SK-N-SH treated with all-trans-retinoic acid at 6 μM for 48 hours (cell line): ENCODE results near the gene CUEDC2.
A peak's percentile ranks its signal among the peaks of the same experiment; 100 is the strongest.

Experiments
- ATAC-seq: fragments of 200-7000 bp; cut with Tn5 transposase; 3 replicates; pipeline ENCODE4 v1.9.1; 2020; ENCODE audit warnings: mild to moderate bottlenecking, moderate library complexity
- BACH2 ChIP-seq: fragments of 250-450 bp; sonication (Bioruptor Pico); IDR thresholded peaks from 2 replicates; pipeline ENCODE4 v1.9.0; 2021; ENCODE audit warnings: mild to moderate bottlenecking, borderline replicate concordance
- CSDC2 ChIP-seq: fragments of 250-450 bp; sonication (Bioruptor Pico); IDR thresholded peaks from 2 replicates; pipeline ENCODE4 v1.5.0; 2020; ENCODE audit warnings: mild to moderate bottlenecking, moderate library complexity
- ESRRG ChIP-seq: fragments of 250-450 bp; sonication (Bioruptor Pico); IDR thresholded peaks from 2 replicates; pipeline ENCODE4 v1.6.1; 2021; ENCODE audit warnings: mild to moderate bottlenecking
- GLIS3 ChIP-seq: fragments of 250-450 bp; sonication (Bioruptor Pico); IDR thresholded peaks from 2 replicates; pipeline ENCODE4 v1.5.0; 2020; ENCODE audit warnings: mild to moderate bottlenecking, moderate library complexity
- ISL1 ChIP-seq: fragments of 250-450 bp; sonication (Bioruptor Pico); IDR thresholded peaks from 2 replicates; pipeline ENCODE4 v2.1.2; 2022; ENCODE audit warnings: mild to moderate bottlenecking, moderate library complexity
- OSR1 ChIP-seq: fragments of 250-450 bp; sonication (Bioruptor Pico); IDR thresholded peaks from 2 replicates; pipeline ENCODE4 v1.8.0; 2022; ENCODE audit warnings: moderate library complexity, mild to moderate bottlenecking, inconsistent platforms
- PPARA ChIP-seq: fragments of 250-450 bp; sonication (Bioruptor Pico); IDR thresholded peaks from 2 replicates; pipeline ENCODE4 v1.5.0; 2020; ENCODE audit warnings: mild to moderate bottlenecking, borderline replicate concordance
- RARB ChIP-seq: fragments of 250-450 bp; sonication (Bioruptor Pico); IDR thresholded peaks from 2 replicates; pipeline ENCODE4 v1.8.0; 2021; ENCODE audit warnings: mild to moderate bottlenecking, moderate library complexity
- SNAI2 ChIP-seq: fragments of 250-450 bp; sonication (Bioruptor Pico); IDR thresholded peaks from 2 replicates; pipeline ENCODE4 v1.5.0; 2020; ENCODE audit warnings: mild to moderate bottlenecking, moderate library complexity
- TCF4 ChIP-seq: fragments of 250-450 bp; sonication (Bioruptor Pico); IDR thresholded peaks from 2 replicates; pipeline ENCODE4 v1.8.0; 2021; ENCODE audit warnings: mild to moderate bottlenecking, moderate library complexity, borderline replicate concordance
- TOX ChIP-seq: fragments of 250-450 bp; sonication (Bioruptor Pico); IDR thresholded peaks from 2 replicates; pipeline ENCODE4 v1.8.0; 2021; ENCODE audit warnings: mild to moderate bottlenecking, moderate library complexity, borderline replicate concordance
- ZFP3 ChIP-seq: fragments of 250-450 bp; sonication (Bioruptor Pico); IDR thresholded peaks from 2 replicates; pipeline ENCODE4 v1.5.0; 2020; ENCODE audit warnings: mild to moderate bottlenecking, moderate library complexity
- ZFP30 ChIP-seq: fragments of 450-650 bp; formaldehyde crosslinking; IDR thresholded peaks from 2 replicates; pipeline ENCODE4 v1.5.0; 2022; ENCODE audit warnings: mild to moderate bottlenecking, moderate library complexity
- ZNF565 ChIP-seq: fragments of 450-650 bp; formaldehyde crosslinking; conservative IDR thresholded peaks from 2 replicates; pipeline ENCODE4 v1.5.0; 2020; ENCODE audit warnings: low read depth, mild to moderate bottlenecking, moderate library complexity
- ZNF8 ChIP-seq: fragments of 450-650 bp; formaldehyde crosslinking; IDR thresholded peaks from 2 replicates; pipeline ENCODE4 v1.5.0; 2020; ENCODE audit warnings: mild to moderate bottlenecking, moderate library complexity
- TF ChIP-seq, protein P1 (sequence below): fragments of 250-450 bp; sonication (Bioruptor Pico); IDR thresholded peaks from 2 replicates; pipeline ENCODE4 v1.8.0; 2020; ENCODE audit warnings: mild to moderate bottlenecking, moderate library complexity, borderline replicate concordance
- TF ChIP-seq, protein P2 (sequence below): fragments of 250-450 bp; sonication (Bioruptor Pico); IDR thresholded peaks from 2 replicates; pipeline ENCODE4 v1.5.1; 2021; ENCODE audit warnings: mild to moderate bottlenecking, moderate library complexity
- TF ChIP-seq, protein P3 (sequence below): fragments of 250-450 bp; sonication (Bioruptor Pico); IDR thresholded peaks from 2 replicates; pipeline ENCODE4 v1.5.0; 2020; ENCODE audit warnings: mild to moderate bottlenecking, moderate library complexity
- TF ChIP-seq, protein P4 (sequence below): fragments of 250-450 bp; sonication (Bioruptor Pico); IDR thresholded peaks from 2 replicates; pipeline ENCODE4 v1.5.1; 2020; ENCODE audit warnings: low read depth, mild to moderate bottlenecking, moderate library complexity
- TF ChIP-seq, protein P5 (sequence below): fragments of 250-450 bp; sonication (Bioruptor Pico); IDR thresholded peaks from 2 replicates; pipeline ENCODE4 v1.8.0; 2021; ENCODE audit warnings: low read depth, mild to moderate bottlenecking, moderate library complexity, borderline replicate concordance

CUEDC2 gene

DNA sequence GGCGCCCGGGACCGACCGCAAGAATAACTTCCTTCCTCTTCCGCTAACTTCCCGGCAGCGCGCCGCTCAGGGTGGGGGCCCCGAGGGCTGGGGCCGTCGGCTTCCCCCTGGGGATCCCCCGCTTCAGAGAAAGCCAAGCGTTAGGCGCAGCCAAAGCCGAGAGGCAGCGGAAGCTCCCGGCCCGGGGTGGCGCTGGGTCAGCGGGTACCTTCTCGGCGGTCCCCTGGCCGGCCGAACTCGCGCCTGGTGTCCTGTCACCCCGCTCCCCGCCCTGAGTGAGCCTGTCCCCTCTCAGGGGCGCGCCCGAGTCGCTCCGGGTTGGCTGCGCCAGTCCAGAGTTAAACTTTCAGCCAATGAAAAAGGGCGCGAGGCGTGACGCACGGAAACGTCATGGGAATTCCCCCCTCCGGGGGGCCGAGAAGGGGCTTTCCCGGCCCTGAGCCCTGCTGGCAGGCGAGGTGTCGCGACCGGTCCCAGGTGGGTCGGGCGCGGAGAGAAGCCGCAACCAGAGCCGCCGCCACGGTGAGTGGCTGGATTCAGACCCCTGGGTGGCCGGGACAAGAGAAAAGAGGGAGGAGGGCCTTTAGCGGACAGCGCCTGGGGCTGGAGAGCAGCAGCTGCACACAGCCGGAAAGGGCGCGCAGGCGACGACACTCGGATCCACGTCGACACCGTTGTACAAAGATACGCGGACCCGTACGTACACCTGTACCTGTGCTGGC, 38.1 kb downstream of the CUEDC2 start:
- peak; percentile 90 for ATAC-seq
- no peak for TF ChIP-seq TCF4 (CRISPR knock-in tag)
- no peak for TF ChIP-seq BACH2 (CRISPR knock-in tag)
- no peak for TF ChIP-seq ESRRG (CRISPR knock-in tag)
- no peak for TF ChIP-seq ZFP3 (CRISPR knock-in tag)
- TF ChIP-seq, protein P1, sequence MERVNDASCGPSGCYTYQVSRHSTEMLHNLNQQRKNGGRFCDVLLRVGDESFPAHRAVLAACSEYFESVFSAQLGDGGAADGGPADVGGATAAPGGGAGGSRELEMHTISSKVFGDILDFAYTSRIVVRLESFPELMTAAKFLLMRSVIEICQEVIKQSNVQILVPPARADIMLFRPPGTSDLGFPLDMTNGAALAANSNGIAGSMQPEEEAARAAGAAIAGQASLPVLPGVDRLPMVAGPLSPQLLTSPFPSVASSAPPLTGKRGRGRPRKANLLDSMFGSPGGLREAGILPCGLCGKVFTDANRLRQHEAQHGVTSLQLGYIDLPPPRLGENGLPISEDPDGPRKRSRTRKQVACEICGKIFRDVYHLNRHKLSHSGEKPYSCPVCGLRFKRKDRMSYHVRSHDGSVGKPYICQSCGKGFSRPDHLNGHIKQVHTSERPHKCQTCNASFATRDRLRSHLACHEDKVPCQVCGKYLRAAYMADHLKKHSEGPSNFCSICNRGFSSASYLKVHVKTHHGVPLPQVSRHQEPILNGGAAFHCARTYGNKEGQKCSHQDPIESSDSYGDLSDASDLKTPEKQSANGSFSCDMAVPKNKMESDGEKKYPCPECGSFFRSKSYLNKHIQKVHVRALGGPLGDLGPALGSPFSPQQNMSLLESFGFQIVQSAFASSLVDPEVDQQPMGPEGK (CRISPR knock-in tag): peak; percentile 99
- TF ChIP-seq, protein P2, sequence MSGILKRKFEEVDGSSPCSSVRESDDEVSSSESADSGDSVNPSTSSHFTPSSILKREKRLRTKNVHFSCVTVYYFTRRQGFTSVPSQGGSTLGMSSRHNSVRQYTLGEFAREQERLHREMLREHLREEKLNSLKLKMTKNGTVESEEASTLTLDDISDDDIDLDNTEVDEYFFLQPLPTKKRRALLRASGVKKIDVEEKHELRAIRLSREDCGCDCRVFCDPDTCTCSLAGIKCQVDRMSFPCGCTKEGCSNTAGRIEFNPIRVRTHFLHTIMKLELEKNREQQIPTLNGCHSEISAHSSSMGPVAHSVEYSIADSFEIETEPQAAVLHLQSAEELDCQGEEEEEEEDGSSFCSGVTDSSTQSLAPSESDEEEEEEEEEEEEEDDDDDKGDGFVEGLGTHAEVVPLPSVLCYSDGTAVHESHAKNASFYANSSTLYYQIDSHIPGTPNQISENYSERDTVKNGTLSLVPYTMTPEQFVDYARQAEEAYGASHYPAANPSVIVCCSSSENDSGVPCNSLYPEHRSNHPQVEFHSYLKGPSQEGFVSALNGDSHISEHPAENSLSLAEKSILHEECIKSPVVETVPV: no peak

DNA sequence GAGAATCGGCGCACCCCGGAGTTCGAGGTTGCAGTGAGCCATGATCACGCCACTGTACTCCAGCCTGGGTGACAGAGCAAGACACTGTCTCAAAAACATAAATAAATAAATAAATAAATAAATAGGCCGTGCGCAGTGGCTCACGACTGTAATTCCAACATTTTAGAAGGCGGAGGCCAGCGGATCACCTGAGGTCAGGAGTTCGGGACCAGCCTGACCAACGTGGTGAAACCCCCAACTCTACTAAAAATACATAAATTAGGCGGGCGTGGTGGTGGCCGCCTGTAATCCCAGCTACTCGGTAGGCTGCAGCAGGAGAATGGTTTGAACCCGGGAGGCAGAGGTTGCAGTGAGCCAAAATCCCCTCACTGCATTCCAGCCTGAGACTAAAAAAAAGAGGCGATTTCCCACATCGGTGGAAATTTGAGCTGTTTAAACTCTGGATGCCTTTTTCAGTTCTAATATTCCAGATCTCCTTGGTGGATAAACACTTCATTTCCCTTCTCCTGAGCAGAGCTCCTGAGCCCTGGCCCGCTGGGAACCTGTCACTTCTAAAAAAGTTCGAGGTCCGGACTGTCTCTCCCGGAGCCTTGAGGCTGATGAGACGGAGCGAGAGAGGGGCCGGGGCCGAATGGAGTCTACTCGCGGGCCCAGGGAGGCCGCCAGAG, 38.8 kb downstream of the CUEDC2 start:
- no peak for TF ChIP-seq ZNF8 (CRISPR knock-in tag)
- TF ChIP-seq ZNF565 (CRISPR knock-in tag): no peak
- TF ChIP-seq, protein P3, sequence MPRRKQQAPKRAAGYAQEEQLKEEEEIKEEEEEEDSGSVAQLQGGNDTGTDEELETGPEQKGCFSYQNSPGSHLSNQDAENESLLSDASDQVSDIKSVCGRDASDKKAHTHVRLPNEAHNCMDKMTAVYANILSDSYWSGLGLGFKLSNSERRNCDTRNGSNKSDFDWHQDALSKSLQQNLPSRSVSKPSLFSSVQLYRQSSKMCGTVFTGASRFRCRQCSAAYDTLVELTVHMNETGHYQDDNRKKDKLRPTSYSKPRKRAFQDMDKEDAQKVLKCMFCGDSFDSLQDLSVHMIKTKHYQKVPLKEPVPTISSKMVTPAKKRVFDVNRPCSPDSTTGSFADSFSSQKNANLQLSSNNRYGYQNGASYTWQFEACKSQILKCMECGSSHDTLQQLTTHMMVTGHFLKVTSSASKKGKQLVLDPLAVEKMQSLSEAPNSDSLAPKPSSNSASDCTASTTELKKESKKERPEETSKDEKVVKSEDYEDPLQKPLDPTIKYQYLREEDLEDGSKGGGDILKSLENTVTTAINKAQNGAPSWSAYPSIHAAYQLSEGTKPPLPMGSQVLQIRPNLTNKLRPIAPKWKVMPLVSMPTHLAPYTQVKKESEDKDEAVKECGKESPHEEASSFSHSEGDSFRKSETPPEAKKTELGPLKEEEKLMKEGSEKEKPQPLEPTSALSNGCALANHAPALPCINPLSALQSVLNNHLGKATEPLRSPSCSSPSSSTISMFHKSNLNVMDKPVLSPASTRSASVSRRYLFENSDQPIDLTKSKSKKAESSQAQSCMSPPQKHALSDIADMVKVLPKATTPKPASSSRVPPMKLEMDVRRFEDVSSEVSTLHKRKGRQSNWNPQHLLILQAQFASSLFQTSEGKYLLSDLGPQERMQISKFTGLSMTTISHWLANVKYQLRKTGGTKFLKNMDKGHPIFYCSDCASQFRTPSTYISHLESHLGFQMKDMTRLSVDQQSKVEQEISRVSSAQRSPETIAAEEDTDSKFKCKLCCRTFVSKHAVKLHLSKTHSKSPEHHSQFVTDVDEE (CRISPR knock-in tag): no peak
- TF ChIP-seq ISL1: no peak
- TF ChIP-seq, protein P4, sequence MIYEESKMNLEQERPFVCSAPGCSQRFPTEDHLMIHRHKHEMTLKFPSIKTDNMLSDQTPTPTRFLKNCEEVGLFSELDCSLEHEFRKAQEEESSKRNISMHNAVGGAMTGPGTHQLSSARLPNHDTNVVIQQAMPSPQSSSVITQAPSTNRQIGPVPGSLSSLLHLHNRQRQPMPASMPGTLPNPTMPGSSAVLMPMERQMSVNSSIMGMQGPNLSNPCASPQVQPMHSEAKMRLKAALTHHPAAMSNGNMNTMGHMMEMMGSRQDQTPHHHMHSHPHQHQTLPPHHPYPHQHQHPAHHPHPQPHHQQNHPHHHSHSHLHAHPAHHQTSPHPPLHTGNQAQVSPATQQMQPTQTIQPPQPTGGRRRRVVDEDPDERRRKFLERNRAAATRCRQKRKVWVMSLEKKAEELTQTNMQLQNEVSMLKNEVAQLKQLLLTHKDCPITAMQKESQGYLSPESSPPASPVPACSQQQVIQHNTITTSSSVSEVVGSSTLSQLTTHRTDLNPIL: no peak
- TF ChIP-seq CSDC2: no peak
- TF ChIP-seq, protein P2: no peak
- no peak for TF ChIP-seq GLIS3 (CRISPR knock-in tag)
- no peak for TF ChIP-seq PPARA (CRISPR knock-in tag)
- TF ChIP-seq TOX (CRISPR knock-in tag): no peak
- no peak for TF ChIP-seq OSR1 (CRISPR knock-in tag)
- no peak for TF ChIP-seq RARB (CRISPR knock-in tag)
- TF ChIP-seq SNAI2: no peak
- no peak for TF ChIP-seq ZFP30 (CRISPR knock-in tag)
- TF ChIP-seq ZFP3 (CRISPR knock-in tag): no peak
- TF ChIP-seq TCF4 (CRISPR knock-in tag): no peak
- TF ChIP-seq, protein P1 (CRISPR knock-in tag): no peak
- TF ChIP-seq, protein P5, sequence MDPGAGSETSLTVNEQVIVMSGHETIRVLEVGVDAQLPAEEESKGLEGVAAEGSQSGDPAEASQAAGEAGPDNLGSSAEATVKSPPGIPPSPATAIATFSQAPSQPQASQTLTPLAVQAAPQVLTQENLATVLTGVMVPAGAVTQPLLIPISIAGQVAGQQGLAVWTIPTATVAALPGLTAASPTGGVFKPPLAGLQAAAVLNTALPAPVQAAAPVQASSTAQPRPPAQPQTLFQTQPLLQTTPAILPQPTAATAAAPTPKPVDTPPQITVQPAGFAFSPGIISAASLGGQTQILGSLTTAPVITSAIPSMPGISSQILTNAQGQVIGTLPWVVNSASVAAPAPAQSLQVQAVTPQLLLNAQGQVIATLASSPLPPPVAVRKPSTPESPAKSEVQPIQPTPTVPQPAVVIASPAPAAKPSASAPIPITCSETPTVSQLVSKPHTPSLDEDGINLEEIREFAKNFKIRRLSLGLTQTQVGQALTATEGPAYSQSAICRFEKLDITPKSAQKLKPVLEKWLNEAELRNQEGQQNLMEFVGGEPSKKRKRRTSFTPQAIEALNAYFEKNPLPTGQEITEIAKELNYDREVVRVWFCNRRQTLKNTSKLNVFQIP (CRISPR knock-in tag): no peak
- TF ChIP-seq BACH2 (CRISPR knock-in tag): no peak
- TF ChIP-seq, all 23 proteins: peak for 0
- peak; percentile 83 for ATAC-seq
